Fibroblast of skin of right biceps (primary cell): Measurements from ENCODE around the gene TTLL5.

Source experiments
- DNase-seq: peaks from one replicate; pipeline ENCODE4 v3.0.0-alpha.2; 2013

The TTLL5 gene

DNA sequence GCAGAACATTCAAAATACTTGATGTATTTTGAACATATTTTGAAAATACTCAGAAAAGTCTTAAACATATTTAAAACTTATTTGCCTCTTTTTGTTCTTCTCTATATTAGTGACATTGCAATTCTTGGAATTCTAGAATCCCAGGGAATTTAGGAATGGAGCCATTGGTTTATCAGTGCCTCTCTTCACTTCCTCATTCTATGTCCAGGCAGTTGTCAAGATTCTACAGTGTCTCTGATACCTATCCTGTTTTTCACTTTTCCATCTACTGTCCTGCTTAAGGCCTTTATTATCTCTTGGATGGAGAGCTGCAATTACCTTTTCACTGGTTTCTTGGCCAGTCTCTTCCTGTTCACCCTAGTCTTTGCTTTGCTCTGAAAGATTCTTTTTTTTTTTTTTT is 144.6 kb downstream of the TTLL5 start:
- no peak for DNase-seq

DNA sequence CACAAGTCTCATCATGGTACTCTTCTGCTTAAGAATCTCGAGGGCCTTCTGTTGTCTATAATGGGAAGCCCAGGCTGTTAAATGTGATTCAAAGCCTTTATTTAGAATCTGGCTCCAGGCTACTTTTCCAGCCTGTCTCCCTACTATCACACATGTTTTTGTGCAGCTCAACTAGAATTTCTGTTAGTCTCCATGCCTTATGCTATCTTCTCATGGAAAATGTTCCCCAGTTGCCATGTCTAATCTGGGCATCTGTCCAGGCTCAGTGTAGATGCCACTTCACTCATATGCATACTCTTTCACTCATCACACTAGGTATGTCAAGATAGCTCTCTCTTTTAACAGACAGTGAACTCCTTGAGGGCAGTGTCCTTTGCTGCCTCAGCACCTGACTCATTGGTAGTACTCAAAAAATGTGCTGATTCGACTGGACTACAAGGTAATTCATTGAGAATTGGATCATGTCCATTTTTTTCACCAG is 145.3 kb downstream of the TTLL5 start:
- DNase-seq = peak; percentile 22

DNA sequence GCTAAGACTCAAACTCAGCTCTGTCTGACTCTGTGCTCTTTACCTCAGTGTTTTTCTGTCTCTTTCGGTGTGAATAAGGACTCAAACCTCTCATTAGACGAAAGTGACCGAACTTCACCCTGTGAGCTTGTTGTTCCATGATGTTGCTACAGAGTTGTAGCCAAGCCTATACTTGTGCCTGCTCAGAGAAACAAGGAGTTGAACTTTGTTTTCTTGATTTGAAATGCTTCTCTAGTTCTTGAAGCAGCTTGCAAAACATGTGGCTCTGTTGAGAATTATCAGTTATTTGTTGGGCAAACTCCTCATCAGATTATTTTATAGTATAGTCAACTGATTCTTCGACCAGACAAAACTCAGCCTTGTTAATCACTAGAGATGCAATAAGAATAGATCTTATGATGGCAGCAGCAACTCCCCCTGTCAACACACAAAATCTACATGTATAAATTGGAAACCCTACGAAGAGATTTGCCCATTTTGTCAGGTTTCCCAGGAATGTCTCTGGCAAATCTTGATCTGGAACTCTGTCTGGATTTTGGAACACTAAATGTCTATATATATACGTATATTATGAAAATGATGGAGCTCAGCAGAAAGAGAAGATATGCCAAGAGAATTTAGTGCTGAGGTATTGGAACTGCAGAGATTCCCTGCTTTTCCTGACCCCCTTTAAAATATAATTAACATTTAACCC is 146.8 kb downstream of the TTLL5 start:
- no peak for DNase-seq

DNA sequence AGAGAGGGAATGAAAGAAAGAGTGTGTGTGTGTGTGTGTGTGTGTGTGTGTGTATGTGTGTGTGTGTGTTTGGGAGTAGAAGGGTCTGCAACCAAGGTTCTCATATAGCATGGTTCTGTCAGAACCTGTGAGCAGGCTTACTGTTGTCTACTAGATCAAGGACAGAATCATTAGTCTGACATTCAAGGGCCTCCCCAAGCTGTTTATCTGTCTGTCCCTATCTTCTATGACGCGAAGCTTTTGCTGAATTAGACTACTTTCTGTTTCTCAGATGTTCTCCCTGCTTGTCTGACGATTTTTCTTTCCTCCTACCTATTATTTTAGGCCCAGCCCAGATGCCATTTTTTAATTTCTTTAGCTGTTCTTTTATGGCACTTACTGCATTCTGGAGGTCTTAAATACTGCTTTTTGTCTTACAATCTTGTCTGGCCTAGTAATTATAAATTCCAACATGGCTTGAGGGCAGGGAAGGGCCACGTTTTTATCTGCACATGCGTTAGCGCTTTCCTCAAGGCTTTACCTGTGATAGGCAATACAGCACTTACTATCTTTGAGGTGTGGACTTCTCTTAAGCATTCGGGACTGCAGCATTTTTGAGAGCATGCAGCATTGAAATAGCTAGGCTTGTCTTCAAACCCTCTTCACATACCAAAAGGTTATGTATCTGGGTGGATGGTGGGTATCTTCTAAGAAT is 150.2 kb downstream of the TTLL5 start:
- no peak for DNase-seq

DNA sequence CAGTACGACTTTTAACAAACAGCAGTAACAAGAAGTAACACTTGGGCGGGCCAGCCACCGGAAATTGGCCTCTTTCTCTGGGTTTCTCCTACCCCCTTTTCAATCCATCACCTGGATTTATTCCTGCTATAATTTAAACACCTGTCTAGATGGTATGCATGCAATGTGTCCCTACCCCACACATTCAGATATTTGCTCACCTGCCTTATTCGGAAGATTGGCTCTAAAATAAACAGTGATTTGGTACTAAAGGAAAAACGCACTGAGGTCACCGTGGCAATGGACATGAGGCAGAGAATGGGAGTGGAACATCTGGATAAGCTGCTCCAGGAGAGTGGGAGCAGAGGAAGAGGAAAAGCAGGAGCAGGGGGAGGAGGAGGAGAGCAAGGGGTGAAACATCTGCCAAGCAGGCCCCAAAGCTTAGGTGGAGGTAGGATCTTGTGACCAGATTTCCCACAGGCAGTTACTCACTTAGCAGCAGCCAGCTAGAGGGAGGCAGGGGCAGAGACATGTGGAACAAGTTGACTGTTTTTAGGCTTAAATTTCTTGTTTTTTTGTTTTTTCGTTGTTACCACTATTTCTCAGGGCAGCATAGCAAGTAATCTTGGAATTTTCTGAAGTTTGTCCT is 150.9 kb downstream of the TTLL5 start:
- DNase-seq = no peak

DNA sequence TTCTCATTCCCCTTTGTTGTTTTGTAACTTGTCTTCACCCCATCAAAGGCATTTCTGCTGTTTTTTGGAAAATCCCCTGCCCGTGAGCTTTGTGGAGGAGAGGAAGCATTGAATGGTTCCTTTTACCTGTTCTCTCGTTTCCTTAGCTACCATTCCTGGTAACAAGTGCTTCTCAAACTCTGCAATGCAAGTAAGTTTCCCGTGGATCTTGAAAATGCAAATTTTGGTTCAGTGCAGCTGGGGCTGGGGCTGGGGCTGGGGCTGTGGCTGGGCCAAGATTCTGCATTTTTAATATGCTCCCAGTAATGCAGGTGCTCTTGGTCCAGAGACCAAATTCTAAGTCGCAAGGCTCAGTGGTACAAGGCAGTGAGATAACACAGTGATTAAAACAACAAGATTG is 151.6 kb downstream of the TTLL5 start:
- DNase-seq = no peak

DNA sequence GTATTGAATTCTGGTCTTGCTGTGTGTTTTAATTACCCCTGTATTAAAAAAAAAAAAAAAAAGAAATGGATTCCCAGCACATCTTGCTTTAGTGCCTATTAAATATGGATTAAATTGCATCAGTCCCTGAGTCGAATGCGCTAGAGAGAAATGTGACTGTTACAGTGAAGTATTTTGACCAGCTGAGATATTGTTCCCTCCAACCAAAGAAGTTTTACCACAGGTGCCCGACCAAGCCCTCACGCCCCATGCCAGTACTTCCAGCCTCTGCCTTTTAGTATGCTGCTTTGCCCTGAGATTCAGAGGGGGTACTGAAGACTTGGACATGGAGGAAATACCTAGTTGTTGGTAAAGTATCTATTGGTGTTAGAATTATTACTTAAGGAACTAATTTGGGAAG is 159.7 kb downstream of the TTLL5 start:
- no peak for DNase-seq

DNA sequence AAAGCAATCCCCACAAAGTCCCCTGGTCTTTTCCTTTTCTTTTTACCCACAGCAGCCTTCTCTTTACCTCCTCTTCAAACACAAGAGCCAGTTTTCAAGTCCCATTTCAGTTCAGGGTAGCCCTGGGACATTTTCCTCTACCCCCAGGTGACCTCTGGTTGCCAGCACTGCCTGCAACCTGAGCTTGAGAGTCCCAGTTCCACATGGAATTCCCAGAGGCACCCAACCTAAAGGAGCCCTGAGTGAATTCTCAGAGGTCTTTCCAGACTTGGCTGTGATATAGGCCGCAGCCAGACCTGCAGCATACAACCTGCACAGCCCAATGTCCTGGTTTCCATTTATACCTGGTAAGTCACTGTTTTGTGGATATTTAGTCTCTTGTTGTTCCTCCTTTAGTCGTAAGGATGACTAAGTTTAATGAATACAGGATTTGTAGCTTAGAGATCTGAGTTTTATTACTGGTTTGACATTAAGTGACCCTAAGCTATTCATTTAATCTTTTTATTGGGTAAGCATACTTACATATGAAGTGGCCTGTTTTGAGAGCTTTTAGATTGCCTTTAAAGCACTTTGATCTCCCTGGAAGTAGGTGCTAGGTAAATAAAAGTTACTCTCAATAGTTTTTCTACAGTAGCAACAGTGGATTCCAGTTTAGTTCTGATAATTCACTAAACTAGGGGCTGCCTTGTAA is 160.9 kb downstream of the TTLL5 start:
- DNase-seq = no peak

DNA sequence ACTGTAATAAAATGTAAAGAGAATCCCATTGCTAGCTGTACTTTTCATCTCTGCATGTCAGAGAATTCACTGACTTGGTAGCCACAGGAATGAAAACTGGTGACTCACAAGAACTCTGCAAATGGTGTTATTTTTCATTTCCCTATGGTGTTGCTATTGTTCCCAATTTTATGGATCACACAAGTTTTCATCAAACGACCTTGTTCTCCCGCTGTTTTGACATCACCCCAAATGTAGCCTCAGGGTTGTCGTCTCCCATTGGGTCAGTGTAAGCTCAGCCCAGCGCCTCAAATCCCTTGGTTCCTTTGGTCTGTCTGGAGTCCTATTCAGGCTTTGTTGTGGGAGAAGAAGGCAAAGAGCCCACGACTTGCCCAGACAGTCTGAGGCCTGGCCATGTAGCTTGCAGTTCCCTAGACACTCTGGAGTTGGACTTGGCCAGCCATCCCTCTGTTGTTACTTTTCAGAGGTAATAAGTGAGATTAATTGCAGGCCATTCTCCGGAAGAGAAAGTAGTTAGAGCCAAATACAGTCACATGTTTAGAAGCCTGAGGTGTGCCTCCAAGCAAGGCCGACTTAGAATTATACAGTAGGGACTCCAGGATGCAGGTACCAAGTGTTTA is 161.6 kb downstream of the TTLL5 start:
- DNase-seq = peak; percentile 88

DNA sequence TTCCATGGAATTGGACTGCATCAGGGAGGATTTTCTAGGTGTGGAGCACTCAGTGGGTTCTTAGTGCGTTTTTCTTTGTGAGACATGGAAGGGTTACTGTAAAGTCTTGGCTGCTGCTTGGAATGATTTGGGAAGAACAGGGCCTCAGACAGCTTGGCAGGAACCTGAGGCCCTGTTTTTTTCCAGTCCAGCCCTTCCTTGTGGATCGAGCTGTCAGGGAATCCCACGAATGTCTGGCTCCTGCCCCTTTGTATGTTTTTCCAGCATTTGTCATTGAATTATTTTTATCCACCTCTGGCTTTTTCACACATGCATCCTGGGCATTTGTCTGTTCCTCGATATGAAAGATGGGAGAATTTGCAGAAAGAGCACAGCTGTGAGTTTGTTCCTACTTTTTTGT is 162.3 kb downstream of the TTLL5 start:
- peak; percentile 65 for DNase-seq

DNA sequence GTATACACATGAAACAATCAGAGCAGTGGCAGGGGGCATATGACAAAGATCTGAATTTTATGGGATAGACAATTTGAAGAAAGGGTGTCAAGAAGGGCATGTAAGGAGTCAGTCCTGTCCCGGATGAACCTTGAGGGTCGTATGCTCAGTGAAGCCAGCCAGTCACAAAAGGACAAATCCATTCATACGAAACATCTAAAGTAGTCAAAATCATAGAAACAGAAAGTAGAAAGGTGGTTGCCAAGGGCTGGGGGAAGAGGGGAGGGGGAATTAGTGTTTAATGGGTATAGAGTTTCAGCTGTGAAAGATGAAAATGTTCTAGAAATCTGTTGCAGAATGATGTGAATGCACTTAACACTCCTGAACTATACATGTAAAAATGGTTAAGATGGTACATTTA is 163.3 kb downstream of the TTLL5 start:
- no peak for DNase-seq

DNA sequence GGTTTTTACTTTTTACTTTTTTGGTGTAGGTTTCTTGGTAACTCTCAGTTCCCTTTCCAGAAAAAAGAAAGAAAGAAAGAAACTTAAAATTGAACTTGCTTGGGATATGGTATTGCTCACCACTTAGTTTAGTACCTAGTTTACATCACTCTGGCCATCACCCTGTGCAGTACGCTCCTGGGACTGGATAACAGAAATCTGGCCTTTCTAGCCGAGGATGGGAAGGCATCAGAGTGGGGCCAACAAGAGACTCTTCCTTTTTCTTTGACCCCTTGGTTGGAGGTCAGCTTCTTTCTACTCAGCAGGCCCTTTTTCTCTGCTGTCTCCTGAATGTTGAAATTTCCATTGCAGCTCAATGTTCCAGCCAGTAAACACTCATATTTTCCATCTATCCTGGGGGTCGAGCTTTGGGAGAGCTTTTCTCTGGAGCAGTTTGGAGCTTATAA is 164.1 kb downstream of the TTLL5 start:
- DNase-seq = peak; percentile 41

DNA sequence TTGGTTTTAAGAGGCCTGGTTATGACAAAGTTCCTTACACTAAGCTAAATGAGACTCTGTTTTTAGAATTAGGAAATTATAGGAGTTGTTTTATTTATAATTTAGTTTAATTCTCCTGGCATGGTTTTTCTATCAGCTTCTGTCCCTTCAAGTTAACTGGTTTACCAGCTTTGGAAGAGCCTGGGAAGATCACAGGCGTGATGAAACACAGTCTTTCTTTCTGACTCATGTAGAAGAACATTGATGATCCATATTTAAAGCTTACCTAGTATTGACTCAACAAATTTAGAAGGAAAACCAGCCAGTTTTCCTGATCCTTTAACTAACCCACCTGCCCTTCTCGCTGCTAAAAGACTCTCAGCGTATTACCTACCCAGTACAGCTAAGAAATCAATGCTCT is 165.6 kb downstream of the TTLL5 start:
- DNase-seq = peak; percentile 50

DNA sequence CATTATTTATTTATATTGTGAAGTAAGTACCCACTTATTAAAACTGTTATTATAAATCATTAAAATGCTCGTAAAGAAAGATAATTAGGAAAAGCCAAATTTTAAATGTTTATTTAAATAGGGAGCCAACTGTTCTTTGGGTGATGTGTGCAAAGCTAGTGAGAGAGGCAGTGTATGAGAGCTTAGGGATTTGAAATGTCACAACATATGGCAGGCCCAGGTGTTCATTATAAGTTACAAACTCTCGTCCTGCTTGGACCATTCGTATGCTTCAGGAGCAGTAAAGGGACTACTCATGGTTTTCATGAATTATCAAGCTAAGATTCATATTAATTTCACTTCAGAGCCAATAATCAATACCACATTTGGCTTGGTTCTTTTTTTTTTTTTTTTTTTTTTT is 166.3 kb downstream of the TTLL5 start:
- DNase-seq = no peak

DNA sequence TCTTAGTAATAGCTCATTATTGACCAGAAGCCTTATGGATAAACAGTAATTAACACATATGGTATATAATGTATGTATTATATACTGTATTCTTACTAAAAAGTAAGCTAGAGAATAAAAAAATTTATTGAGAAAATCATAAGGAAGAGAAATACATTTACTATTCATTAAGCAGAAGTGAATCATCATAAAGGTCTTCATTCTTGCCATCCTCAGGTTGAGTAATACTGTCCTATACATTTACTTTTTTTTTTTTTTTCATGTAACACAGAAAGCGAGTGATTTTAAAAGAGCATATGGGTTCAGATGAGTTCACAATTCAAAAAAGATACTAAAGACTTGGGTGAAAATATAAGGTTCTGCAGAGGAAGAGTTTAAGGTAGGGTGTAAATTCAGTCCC is 168.3 kb downstream of the TTLL5 start:
- no peak for DNase-seq

DNA sequence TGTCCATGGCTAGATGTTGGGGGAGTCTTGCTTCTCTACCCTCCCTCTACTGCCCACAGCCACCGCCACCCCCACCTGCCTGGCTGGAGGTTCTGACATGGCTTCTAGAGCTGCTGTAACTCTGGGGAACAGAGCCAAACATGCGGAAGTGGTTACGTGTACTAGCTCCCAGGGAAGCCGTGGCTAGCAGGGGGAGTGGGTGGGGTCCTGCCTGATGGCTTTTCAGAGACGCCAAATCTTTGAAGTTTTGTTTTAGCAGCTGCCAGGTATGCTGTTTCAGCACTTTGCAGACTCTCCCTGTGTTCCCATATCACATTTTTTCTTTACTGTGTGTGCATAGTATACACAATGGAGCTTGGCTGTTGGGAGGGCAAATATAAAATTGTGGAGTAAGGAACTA is 170.4 kb downstream of the TTLL5 start:
- DNase-seq = peak; percentile 88

DNA sequence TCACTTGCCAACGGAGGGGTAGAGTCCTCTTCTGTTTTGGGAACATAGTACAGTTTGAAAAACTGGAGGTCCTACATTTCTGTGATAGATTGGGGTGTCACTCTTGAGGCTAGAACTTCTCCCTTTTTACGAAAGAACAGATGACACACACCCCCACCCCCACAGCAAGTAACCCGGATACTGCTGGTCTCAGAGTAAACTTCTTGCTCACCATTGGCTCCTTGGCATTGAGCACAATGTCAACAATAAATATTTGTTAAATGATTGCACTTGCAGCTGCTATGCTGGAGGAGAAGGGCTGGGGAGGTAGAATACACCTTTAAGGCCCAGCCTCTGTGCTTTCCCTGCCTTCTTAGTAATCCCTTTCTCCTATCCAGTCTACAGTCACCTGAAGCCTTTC is 170.9 kb downstream of the TTLL5 start:
- DNase-seq = peak; percentile 34

DNA sequence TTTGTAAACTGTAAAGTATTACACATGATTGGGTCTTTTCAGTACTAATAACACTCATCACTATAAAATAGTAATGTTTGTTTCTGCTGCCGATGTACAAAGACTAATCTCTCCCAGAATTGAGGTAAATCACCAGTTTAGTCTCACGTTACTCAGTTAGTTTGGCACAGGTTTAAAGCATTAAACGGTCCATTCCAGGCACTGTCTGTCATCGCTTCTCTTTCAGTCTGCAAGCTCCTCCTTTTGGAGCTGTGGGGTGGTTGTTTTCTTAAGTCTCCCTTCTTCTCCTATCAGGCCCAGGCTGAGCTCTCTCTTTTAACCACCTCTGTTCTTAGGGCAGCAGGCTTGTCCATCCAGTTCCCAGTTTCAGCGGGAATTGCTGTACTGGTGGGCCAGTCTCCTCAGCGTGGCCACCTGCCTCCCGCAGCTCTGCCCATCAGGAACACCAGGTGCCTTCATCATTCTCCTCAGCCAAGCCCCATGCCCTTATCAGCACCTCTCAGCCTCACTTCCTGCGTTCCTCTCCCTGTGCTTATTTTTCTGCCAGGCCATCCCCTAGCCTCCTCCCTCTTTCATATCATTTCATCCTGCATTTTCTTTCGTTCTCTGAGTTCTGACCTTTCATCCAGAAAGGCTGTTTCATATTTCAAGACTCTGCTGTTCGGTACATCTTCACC is 171.7 kb downstream of the TTLL5 start:
- DNase-seq = peak; percentile 82

DNA sequence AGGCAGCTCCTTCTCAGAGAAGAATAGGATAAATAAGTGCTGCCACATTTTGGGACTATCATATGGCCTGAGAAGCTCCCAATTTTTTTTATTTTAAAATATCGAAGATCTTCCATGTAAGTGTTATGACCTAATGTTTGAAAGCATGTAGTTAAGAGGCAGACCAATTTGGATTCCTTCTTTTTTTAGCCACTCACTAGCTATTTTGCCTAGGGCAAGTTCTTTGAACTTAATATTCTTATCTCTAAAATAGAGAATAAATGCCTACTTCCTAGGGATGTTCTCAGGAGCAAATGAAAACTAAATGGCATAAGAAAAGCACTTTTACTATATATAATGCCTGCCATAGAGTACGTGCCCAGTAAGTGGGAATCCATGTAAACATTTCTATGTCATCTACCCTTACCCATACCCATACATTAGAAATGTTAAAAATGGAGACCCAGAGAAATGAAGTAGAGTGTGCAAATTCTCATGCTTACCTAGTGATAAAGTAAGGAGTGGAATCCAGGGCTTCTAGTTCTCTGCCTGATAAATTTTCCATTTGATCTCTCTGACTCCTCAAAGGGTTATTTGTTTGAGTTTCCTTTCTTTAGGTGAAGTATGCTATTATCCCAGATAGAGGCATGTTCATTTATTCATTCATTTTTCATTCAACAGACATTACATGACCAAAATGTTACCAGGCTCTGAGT is 172.4 kb downstream of the TTLL5 start:
- DNase-seq = no peak

DNA sequence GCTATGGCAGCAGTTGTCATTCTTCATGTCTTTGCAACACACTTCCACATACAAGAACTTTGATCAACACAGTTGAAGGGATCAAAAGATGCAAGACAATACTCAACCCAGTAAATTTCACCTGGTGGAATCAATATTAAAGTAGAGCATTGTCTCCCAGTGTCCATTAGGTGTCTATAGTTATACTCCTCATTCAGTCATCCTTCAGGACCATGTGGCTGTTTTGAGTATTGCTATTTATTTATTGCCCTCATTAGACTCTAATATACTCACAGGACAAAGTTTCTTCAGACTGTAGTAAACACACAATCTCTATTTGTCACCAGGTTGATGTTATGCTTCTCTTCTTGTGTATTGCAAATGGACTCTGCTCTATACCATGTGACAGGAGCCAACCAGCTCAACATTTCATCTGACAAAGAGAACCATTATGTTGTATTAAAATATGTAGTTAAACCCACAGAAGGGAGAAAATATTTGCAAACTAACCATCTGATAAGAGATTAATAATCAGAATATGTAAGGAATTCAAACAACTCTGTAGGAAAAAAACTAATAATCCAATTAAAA is 174.2 kb downstream of the TTLL5 start:
- peak; percentile 50 for DNase-seq

DNA sequence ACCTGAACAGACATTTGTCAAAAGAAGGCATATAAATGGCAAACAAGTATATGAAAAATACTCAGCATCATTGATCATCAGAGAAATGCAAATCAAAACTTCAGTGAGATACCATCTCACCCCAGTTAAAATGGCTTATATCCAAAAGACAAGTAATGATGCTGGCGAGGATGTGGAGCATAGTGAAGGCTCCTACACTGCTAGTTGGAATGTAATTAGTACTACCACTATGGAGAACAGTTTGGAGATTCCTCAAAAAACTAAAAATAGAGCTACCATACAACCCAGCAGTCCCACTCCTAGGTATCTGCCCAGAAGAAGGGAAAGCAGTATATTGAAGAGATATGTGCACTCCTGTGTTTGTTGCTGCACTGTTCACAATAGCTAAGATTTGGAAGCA is 174.7 kb downstream of the TTLL5 start:
- DNase-seq = peak; percentile 55
